Hepatocyte (in vitro differentiated cells): ENCODE data around the gene MEAK7.

Experiments used
- EZH2 ChIP-seq: fragments of 200-600 bp; sonication (generic); IDR thresholded peaks from 2 replicates; pipeline ENCODE4 v1.6.1; 2016; ENCODE audit warnings: antibody characterized with exemption, mild to moderate bottlenecking, borderline replicate concordance
- EZH2phosphoT487 ChIP-seq: fragments of 200-600 bp; sonication (generic); IDR thresholded peaks from one replicate; pipeline ENCODE4 v1.6.1; 2018; ENCODE audit warnings: antibody characterized with exemption, mild to moderate bottlenecking, low read depth, moderate library complexity; ENCODE audit not compliant: unreplicated experiment, severe bottlenecking
- TF ChIP-seq, protein P1 (sequence below): fragments of 200-600 bp; sonication (generic); IDR thresholded peaks from 2 replicates; pipeline ENCODE4 v1.5.1; 2016; ENCODE audit warnings: antibody characterized with exemption, mild to moderate bottlenecking; ENCODE audit not compliant: poor library complexity

DNA sequence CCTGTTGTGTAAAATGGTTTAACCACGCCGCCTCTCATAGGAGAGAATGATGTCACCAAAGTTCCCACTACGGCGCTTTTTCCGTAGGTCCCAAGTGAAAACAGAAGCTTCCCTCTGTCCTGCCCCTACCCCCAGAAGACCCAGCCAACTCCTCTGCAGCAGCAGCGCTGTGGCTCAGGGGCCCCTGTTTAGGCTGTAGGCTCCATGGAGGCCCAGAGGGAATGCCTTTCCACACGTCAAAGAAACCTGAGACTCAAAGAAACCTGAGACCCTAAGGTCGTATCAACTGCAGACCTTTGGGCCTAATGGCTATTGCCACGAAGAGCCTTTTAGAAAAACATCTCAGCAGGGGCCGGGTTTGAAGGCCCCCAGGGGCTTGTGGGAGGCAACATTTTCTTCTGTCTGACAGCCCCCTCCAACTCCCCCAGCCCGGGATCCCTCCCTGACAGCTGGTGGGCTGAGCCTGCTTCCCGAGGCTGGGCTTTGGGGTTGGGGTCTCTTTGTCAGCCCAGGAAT is 43.1 kb upstream of the MEAK7 start:
- TF ChIP-seq, protein P1, sequence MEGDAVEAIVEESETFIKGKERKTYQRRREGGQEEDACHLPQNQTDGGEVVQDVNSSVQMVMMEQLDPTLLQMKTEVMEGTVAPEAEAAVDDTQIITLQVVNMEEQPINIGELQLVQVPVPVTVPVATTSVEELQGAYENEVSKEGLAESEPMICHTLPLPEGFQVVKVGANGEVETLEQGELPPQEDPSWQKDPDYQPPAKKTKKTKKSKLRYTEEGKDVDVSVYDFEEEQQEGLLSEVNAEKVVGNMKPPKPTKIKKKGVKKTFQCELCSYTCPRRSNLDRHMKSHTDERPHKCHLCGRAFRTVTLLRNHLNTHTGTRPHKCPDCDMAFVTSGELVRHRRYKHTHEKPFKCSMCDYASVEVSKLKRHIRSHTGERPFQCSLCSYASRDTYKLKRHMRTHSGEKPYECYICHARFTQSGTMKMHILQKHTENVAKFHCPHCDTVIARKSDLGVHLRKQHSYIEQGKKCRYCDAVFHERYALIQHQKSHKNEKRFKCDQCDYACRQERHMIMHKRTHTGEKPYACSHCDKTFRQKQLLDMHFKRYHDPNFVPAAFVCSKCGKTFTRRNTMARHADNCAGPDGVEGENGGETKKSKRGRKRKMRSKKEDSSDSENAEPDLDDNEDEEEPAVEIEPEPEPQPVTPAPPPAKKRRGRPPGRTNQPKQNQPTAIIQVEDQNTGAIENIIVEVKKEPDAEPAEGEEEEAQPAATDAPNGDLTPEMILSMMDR: no peak
- no peak for TF ChIP-seq EZH2
- TF ChIP-seq EZH2phosphoT487: no peak
